IMR-90 (cell line): Measurements from ENCODE around the gene SLCO3A1. TPM values are rescaled to one million over a fixed set of nuclear protein-coding genes. Genes with fewer than 3 reads are reported as not detected.

Experiments
- ATAC-seq: fragments of 200-7000 bp; cut with Tn5 transposase; 2 replicates; pipeline ENCODE4 v1.9.1; 2020; ENCODE audit warnings: low read depth, mild to moderate bottlenecking, moderate library complexity
- BruUV-seq: library from RNA; stranded (reverse); fragments of 400-500 nt; replicated peaks from 2 replicates; lab custom pipeline; 2021; lab: Mats Ljungman, UMichigan
- CTCF ChIA-PET: fragments of 300-600 bp; formaldehyde crosslinking; extraction: SDS; loops from one replicate; lab custom pipeline; 2021; ENCODE audit warnings: antibody characterized with exemption; lab: Yijun Ruan, JAX
- POLR2A ChIA-PET: fragments of 300-600 bp; sonication (Branson Sonifier 250); formaldehyde crosslinking; loops from one replicate; lab custom pipeline; 2022; ENCODE audit warnings: antibody characterized with exemption; ENCODE audit not compliant: unreplicated experiment; lab: Charles Lee
- DNase-seq: peaks from one replicate; pipeline ENCODE4 v3.0.0; 2013
- H2AFZ ChIP-seq: replicated peaks from 2 replicates; pipeline ENCODE3; 2013; ENCODE audit warnings: low read length, mild to moderate bottlenecking; ENCODE audit not compliant: poor library complexity
- H2AK5ac ChIP-seq: 2 replicates; pipeline ENCODE4 v1.6.1; 2013; ENCODE audit warnings: low read depth, low read length, inconsistent platforms
- H2AK9ac ChIP-seq: replicated peaks from 2 replicates; pipeline ENCODE3; 2013; ENCODE audit warnings: mild to moderate bottlenecking, low read depth, low read length, moderate library complexity; ENCODE audit not compliant: poor library complexity
- H2BK120ac ChIP-seq: 2 replicates; pipeline ENCODE4 v1.6.1; 2013; ENCODE audit warnings: low read depth, low read length, inconsistent platforms
- H2BK15ac ChIP-seq: 3 replicates; pipeline ENCODE4 v1.6.1; 2013; ENCODE audit warnings: low read depth, low read length, inconsistent platforms
- H2BK20ac ChIP-seq: 2 replicates; pipeline ENCODE4 v1.6.1; 2013; ENCODE audit warnings: low read depth, mild to moderate bottlenecking, inconsistent platforms, low read length, moderate library complexity
- H2BK5ac ChIP-seq: 2 replicates; pipeline ENCODE4 v1.6.1; 2013; ENCODE audit warnings: mild to moderate bottlenecking, low read depth, low read length, inconsistent platforms; ENCODE audit not compliant: poor library complexity, severe bottlenecking
- H3K14ac ChIP-seq: replicated peaks from 2 replicates; pipeline ENCODE4 v1.6.1; 2013; ENCODE audit warnings: low read depth, low read length, inconsistent platforms
- H3K18ac ChIP-seq: 2 replicates; pipeline ENCODE4 v1.6.1; 2013; ENCODE audit warnings: low read depth, low read length, control low read depth
- H3K23ac ChIP-seq: 2 replicates; pipeline ENCODE4 v1.6.1; 2013; ENCODE audit warnings: low read depth, low read length, inconsistent platforms
- H3K27ac ChIP-seq: 2 replicates; pipeline ENCODE4 v1.5.1; 2013; ENCODE audit warnings: mild to moderate bottlenecking, control low read depth, low read length; ENCODE audit not compliant: insufficient read depth
- H3K27me3 ChIP-seq: 2 replicates; pipeline ENCODE4 v1.6.1; 2013; ENCODE audit warnings: low read length; ENCODE audit not compliant: control insufficient read depth, insufficient read depth
- H3K36me3 ChIP-seq: 2 replicates; pipeline ENCODE4 v1.6.1; 2013; ENCODE audit warnings: low read length, mixed read lengths; ENCODE audit not compliant: control insufficient read depth, insufficient read depth
- H3K4ac ChIP-seq: 2 replicates; pipeline ENCODE4 v1.6.1; 2013; ENCODE audit warnings: low read depth, low read length, inconsistent platforms
- H3K4me1 ChIP-seq: 2 replicates; pipeline ENCODE4 v1.6.1; 2013; ENCODE audit warnings: low read length, mixed read lengths; ENCODE audit not compliant: control insufficient read depth, insufficient read depth
- H3K4me2 ChIP-seq: 2 replicates; pipeline ENCODE4 v1.6.1; 2013; ENCODE audit warnings: low read depth, mild to moderate bottlenecking, control low read depth, low read length, moderate library complexity
- H3K4me3 ChIP-seq: 2 replicates; pipeline ENCODE4 v1.5.1; 2013; ENCODE audit warnings: low read depth, mild to moderate bottlenecking, control low read depth, low read length, moderate library complexity; ENCODE audit not compliant: insufficient read depth
- H3K56ac ChIP-seq: 2 replicates; pipeline ENCODE4 v1.6.1; 2013; ENCODE audit warnings: low read length, inconsistent platforms; ENCODE audit not compliant: insufficient read depth; ENCODE audit errors: extremely low read depth
- H3K79me1 ChIP-seq, 2 experiments: 2 replicates each; pipeline ENCODE4 v1.6.1; 2013; ENCODE audit warnings: low read length in 2 of 2, inconsistent platforms in 1 of 2, low read depth in 1 of 2
- H3K9ac ChIP-seq: 2 replicates; pipeline ENCODE4 v1.6.1; 2013; ENCODE audit warnings: low read depth, low read length, control low read depth
- H3K9me1 ChIP-seq: 2 replicates; pipeline ENCODE4 v1.6.1; 2013; ENCODE audit warnings: low read length, inconsistent platforms; ENCODE audit not compliant: insufficient read depth
- H3K9me3 ChIP-seq: 2 replicates; pipeline ENCODE4 v1.6.1; 2013; ENCODE audit warnings: low read length; ENCODE audit not compliant: control insufficient read depth, insufficient read depth
- H4K20me1 ChIP-seq: 2 replicates; pipeline ENCODE4 v1.6.1; 2013; ENCODE audit warnings: low read length, inconsistent platforms; ENCODE audit not compliant: insufficient read depth
- H4K5ac ChIP-seq: 2 replicates; pipeline ENCODE4 v1.6.1; 2013; ENCODE audit warnings: mild to moderate bottlenecking, low read depth, low read length, control low read depth
- H4K8ac ChIP-seq, 2 experiments: 2 replicates each; pipeline ENCODE4 v1.6.1; 2013; ENCODE audit warnings: low read depth in 2 of 2, low read length in 2 of 2, control low read depth in 1 of 2, inconsistent platforms in 1 of 2
- H4K91ac ChIP-seq: 2 replicates; pipeline ENCODE4 v1.6.1; 2013; ENCODE audit warnings: low read depth, low read length, inconsistent platforms; ENCODE audit not compliant: insufficient read depth
- BHLHE40 ChIP-seq: fragments of 150-350 bp; IDR thresholded peaks from 2 replicates; pipeline ENCODE4 v1.6.1; 2016; ENCODE audit warnings: mild to moderate bottlenecking, low read depth, low read length
- CEBPB ChIP-seq: IDR thresholded peaks from 2 replicates; pipeline ENCODE4 v1.6.1; 2012; ENCODE audit warnings: low read depth, low read length, improper control_type of control experiment
- CHD1 ChIP-seq: IDR thresholded peaks from 2 replicates; pipeline ENCODE4 v1.6.1; 2012; ENCODE audit warnings: low read depth, low read length, improper control_type of control experiment
- CTCF ChIP-seq: conservative IDR thresholded peaks from 2 replicates; pipeline ENCODE4 v1.5.1; 2012; ENCODE audit warnings: mild to moderate bottlenecking, low read depth, low read length, improper control_type of control experiment
- ELK1 ChIP-seq: fragments of 150-350 bp; IDR thresholded peaks from 2 replicates; pipeline ENCODE4 v1.6.1; 2016; ENCODE audit warnings: low read depth, mild to moderate bottlenecking, low read length, moderate library complexity, borderline replicate concordance
- FOS ChIP-seq: fragments of 150-350 bp; IDR thresholded peaks from 2 replicates; pipeline ENCODE4 v1.6.1; 2016; ENCODE audit warnings: low read depth, low read length
- MAFK ChIP-seq: IDR thresholded peaks from 2 replicates; pipeline ENCODE4 v1.6.1; 2012; ENCODE audit warnings: low read depth, low read length, improper control_type of control experiment
- MAZ ChIP-seq: IDR thresholded peaks from 2 replicates; pipeline ENCODE4 v1.6.1; 2012; ENCODE audit warnings: low read depth, mild to moderate bottlenecking, low read length, improper control_type of control experiment, moderate library complexity, borderline replicate concordance
- MXI1 ChIP-seq: IDR thresholded peaks from 2 replicates; pipeline ENCODE4 v1.6.1; 2012; ENCODE audit warnings: low read depth, mild to moderate bottlenecking, low read length, moderate library complexity, borderline replicate concordance
- NFE2L2 ChIP-seq: fragments of 150-350 bp; IDR thresholded peaks from 2 replicates; pipeline ENCODE4 v1.6.1; 2016; ENCODE audit warnings: low read depth, mild to moderate bottlenecking, low read length
- POLR2A ChIP-seq: IDR thresholded peaks from 2 replicates; pipeline ENCODE4 v1.6.1; 2012; ENCODE audit warnings: mild to moderate bottlenecking, low read depth, low read length
- RAD21 ChIP-seq: IDR thresholded peaks from 2 replicates; pipeline ENCODE4 v1.6.1; 2012; ENCODE audit warnings: low read length, improper control_type of control experiment
- RCOR1 ChIP-seq: IDR thresholded peaks from 2 replicates; pipeline ENCODE4 v1.6.1; 2012; ENCODE audit warnings: mild to moderate bottlenecking, low read length, improper control_type of control experiment; ENCODE audit not compliant: insufficient replicate concordance
- RFX5 ChIP-seq: IDR thresholded peaks from 2 replicates; pipeline ENCODE4 v1.8.0; 2012; ENCODE audit warnings: low read depth, mild to moderate bottlenecking, low read length, moderate library complexity
- SMC3 ChIP-seq: fragments of 150-350 bp; IDR thresholded peaks from 2 replicates; pipeline ENCODE4 v1.6.1; 2016; ENCODE audit warnings: low read depth, mild to moderate bottlenecking, antibody characterized with exemption, low read length, moderate library complexity
- USF2 ChIP-seq: fragments of 150-350 bp; IDR thresholded peaks from 2 replicates; pipeline ENCODE4 v1.6.1; 2017; ENCODE audit warnings: mild to moderate bottlenecking, antibody characterized with exemption, low read length, low read depth
- WGBS, 2 experiments: methylation state at CpG; one replicate each; pipeline versions ENCODE4 v1.1.5 to v1.1.7; 2013; ENCODE audit warnings: missing lambda C conversion rate in 2 of 2; ENCODE audit not compliant: insufficient read length in 1 of 2; ENCODE audit errors: extremely low coverage in 2 of 2; 5-methylcytosine and 5-hydroxymethylcytosine counted together
- dilution Hi-C: fragments of 300-500 bp; cut with HindIII; formaldehyde crosslinking; loops from one replicate; pipeline ENCODE4 v1.14.3; 2018; ENCODE audit warnings: low sequenced_read_pairs; ENCODE audit not compliant: unreplicated experiment
- in situ Hi-C: fragments of 300-500 bp; cut with MboI; formaldehyde crosslinking; loops from 3 replicates; pipeline ENCODE4 v1.14.3; 2019; ENCODE audit warnings: low sequenced_read_pairs, inconsistent platforms, mixed read lengths
- intact Hi-C: fragments of 100-400 bp; cut with micrococcal nuclease; formaldehyde crosslinking; loops from 2 replicates; pipeline ENCODE4 v1.10.0; 2022
- polyA plus RNA-seq, 3 experiments: library from polyadenylated mRNA; depleted of rRNA; stranded (reverse); fragments of >200 nt; gene quantifications; 2 replicates each; pipeline ENCODE4 v1.2.3, GENCODE V29; 2012; ENCODE audit warnings: low replicate concordance in 1 of 3
- total RNA-seq: library from RNA; depleted of rRNA; stranded (reverse); fragments of >200 nt; gene quantifications from 2 replicates; pipeline ENCODE4 v1.2.3, GENCODE V29; 2012

SLCO3A1 gene
- total and polyA plus RNA-seq, 2 of the 4 experiments (the other 2 are of a cell fraction): 4.7 to 8.1 TPM

DNA sequence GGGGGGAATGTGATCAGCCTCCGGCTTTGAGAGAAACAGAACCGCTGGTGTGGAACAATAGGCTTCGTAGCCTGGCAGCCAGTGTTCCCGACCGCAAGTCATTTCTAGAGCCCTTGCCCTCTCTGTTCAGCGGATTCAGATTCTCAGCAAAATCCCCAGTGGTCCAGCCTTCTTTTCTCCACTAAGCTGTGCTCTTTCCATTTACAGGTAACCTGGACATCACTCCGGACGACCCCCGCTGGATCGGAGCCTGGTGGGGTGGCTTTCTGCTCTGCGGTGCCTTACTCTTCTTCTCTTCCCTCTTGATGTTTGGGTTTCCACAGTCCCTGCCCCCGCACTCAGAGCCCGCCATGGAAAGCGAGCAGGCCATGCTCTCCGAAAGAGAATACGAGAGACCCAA, 250.6 kb downstream of the SLCO3A1 start:
- in situ Hi-C loops: no loop called here
- H2BK15ac ChIP-seq: no peak overlapping the region
- WGBS, 2 experiments: 90% methylated on average over 10 of the region's 16 CpGs; no CpG with 5 or more reads in 1 of the 2 experiments
- H4K5ac ChIP-seq: no peak overlapping the region
- dilution Hi-C loops: no loop called here
- no peak overlapping the region for H3K14ac ChIP-seq
- H4K20me1 ChIP-seq: no peaks in the 10 kb centered on the region
- no peak overlapping the region for H3K23ac ChIP-seq
- no peak overlapping the region for H2AFZ ChIP-seq
- H3K79me1 ChIP-seq: no peaks in the 10 kb centered on the region
- no peak overlapping the region for H3K56ac ChIP-seq
- CTCF ChIA-PET: no interaction called here
- H2AK9ac ChIP-seq: no peak overlapping the region
- no TSS peak for BruUV-seq
- no peaks in the 10 kb centered on the region for H3K27me3 ChIP-seq
- no peak overlapping the region for H3K18ac ChIP-seq
- H3K4me1 ChIP-seq: no peaks in the 10 kb centered on the region
- no peaks in the 10 kb centered on the region for H3K9me1 ChIP-seq
- H3K4ac ChIP-seq: no peak overlapping the region
- no peak overlapping the region for H3K4me3 ChIP-seq
- no peaks in the 10 kb centered on the region for H3K9me3 ChIP-seq
- no peak overlapping the region for H3K27ac ChIP-seq
- no peak overlapping the region for H4K8ac ChIP-seq
- no peak overlapping the region for H2BK120ac ChIP-seq
- H3K4me2 ChIP-seq: no peak overlapping the region
- intact Hi-C loops: no loop called here
- no peak overlapping the region for H3K9ac ChIP-seq
- no peak overlapping the region for H2BK20ac ChIP-seq
- POLR2A ChIA-PET: no interaction called here
- DNase-seq (no peak), ATAC-seq (no peak)
- H4K91ac ChIP-seq: no peak overlapping the region
- no peak overlapping the region for H2BK5ac ChIP-seq
- no peaks in the 10 kb centered on the region for H3K36me3 ChIP-seq
- TF ChIP-seq FOS (no peak), USF2 (no peak), BHLHE40 (no peak), MAFK (no peak), MXI1 (no peak), SMC3 (no peak), RAD21 (no peak), CEBPB (no peak), POLR2A (no peak), RCOR1 (no peak), NFE2L2 (no peak), RFX5 (no peak), MAZ (no peak), ELK1 (no peak), CHD1 (no peak), CTCF (no peak)
- no peak overlapping the region for H2AK5ac ChIP-seq
